ENCODE data around the gene ZFYVE28.

ZFYVE28 gene

GRCh38 chr4:2245057-2245786, 173.2 kb downstream of the ZFYVE28 start:
- DNase-seq (ENCODE audit: low read depth) = no peak
- H3K4me3 ChIP-seq (replicated peaks; ENCODE audit: low read depth, low read length) = no peak overlapping the region
- TF ChIP-seq, protein P1, sequence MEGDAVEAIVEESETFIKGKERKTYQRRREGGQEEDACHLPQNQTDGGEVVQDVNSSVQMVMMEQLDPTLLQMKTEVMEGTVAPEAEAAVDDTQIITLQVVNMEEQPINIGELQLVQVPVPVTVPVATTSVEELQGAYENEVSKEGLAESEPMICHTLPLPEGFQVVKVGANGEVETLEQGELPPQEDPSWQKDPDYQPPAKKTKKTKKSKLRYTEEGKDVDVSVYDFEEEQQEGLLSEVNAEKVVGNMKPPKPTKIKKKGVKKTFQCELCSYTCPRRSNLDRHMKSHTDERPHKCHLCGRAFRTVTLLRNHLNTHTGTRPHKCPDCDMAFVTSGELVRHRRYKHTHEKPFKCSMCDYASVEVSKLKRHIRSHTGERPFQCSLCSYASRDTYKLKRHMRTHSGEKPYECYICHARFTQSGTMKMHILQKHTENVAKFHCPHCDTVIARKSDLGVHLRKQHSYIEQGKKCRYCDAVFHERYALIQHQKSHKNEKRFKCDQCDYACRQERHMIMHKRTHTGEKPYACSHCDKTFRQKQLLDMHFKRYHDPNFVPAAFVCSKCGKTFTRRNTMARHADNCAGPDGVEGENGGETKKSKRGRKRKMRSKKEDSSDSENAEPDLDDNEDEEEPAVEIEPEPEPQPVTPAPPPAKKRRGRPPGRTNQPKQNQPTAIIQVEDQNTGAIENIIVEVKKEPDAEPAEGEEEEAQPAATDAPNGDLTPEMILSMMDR (IDR thresholded peaks at IDR 0.05; ENCODE audit: low read length, missing control alignments) = no peak

DNA sequence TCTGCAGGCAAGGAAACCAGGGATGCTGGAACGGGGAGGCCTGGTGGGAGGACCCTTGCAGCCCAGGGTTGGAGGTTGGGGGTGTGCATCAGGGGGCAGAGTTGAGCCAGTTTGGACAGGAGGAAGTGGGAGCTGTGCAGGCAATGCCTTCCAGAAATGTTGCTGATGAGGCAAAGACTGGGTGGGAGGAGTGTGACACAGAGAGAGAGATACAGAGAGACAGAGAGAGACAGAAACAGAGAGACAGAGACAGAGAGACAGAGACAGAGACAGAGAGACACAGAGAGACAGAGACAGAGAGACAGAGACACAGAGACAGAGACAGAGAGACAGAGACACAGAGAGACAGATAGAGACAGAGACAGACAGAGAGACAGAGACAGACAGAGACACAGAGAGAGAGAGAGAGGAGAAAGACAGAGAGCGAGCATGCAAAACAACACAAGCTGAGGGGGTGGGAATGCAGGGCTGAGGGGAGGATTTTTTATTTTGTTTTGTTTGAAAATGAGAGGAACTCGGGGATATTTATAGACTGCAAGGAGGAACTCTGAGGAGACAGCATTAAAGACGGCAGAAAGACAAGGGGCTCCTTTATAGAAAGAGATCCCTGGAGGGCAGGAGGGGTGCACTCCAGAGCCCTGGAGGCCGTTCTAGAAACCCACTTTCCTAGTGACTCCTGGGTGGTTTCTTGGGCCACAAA, 174.6 kb downstream of the ZFYVE28 start:
- no peak overlapping the region for H3K4me3 ChIP-seq (replicated peaks; ENCODE audit: low read depth, low read length)
- TF ChIP-seq, protein P1 (IDR thresholded peaks at IDR 0.05; ENCODE audit: low read length, missing control alignments) = peak; percentile 28
- DNase-seq (ENCODE audit: low read depth) = peak; percentile 65

GRCh38 chr4:2241410-2242353, 176.8 kb downstream of the ZFYVE28 start, which contains the start of the genes HAUS3 and POLN:
Gene HAUS3 (minus strand): TSS chr4:2242121. CDS start chr4:2240946, 1,175 bp downstream.
Gene POLN (minus strand): TSS chr4:2242121. CDS start chr4:2229231, 12,890 bp downstream.
- TF ChIP-seq, protein P1 (IDR thresholded peaks at IDR 0.05; ENCODE audit: low read length, missing control alignments) = peak; percentile 16
- peak within 1 kb of the TSS; percentile 90 for H3K4me3 ChIP-seq (replicated peaks; ENCODE audit: low read depth, low read length)
- DNase-seq (ENCODE audit: low read depth) = peak; percentile 98

GRCh38 chr4:2241003-2241402, 177.4 kb downstream of the ZFYVE28 start:
- no peak for DNase-seq (ENCODE audit: low read depth)

GRCh38 chr4:2236944-2237666, 181.3 kb downstream of the ZFYVE28 start:
- no peak for DNase-seq (ENCODE audit: low read depth)
- H3K4me3 ChIP-seq (replicated peaks; ENCODE audit: low read depth, low read length) = no peak overlapping the region
- TF ChIP-seq, protein P1 (IDR thresholded peaks at IDR 0.05; ENCODE audit: low read length, missing control alignments) = no peak

More at GRCh38 chr4:2241003-2241402, 177.4 kb downstream of the ZFYVE28 start:
- TF ChIP-seq, protein P1 (IDR thresholded peaks at IDR 0.05; ENCODE audit: low read length, missing control alignments) = no peak
- peak overlapping the region; percentile 90 for H3K4me3 ChIP-seq (replicated peaks; ENCODE audit: low read depth, low read length)

DNA sequence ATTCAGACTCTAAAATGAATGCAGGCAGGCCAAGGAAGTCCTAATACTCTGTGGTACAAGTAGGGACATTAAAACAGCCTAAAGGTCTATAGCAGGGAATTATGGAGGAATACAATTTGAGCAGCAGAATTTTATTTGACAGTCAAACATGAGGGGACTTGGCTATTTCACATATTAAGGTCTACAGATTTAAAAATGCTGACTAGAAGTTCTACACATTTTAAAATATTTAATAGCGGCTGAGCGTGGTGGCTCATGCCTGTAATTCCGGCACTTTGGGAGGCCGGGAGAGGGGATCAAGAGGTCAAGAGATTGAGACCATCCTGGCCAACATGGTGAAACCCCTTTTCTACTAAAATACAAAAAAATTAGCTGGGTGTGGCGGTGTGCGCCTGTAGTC, 187.4 kb downstream of the ZFYVE28 start:
- DNase-seq (ENCODE audit: low read depth) = no peak
- H3K4me3 ChIP-seq (replicated peaks; ENCODE audit: low read depth, low read length) = no peak overlapping the region
- TF ChIP-seq, protein P1 (IDR thresholded peaks at IDR 0.05; ENCODE audit: low read length, missing control alignments) = no peak
